Measurements from ENCODE around the gene HS3ST3B1. TPM values are rescaled to one million over a fixed set of nuclear protein-coding genes. Genes with fewer than 3 reads are reported as not detected.

The HS3ST3B1 gene
- total RNA-seq, 4 donors from 2014 or later, result 1.5 to 5.3 (median 3.1) TPM; not detected in 1

DNA sequence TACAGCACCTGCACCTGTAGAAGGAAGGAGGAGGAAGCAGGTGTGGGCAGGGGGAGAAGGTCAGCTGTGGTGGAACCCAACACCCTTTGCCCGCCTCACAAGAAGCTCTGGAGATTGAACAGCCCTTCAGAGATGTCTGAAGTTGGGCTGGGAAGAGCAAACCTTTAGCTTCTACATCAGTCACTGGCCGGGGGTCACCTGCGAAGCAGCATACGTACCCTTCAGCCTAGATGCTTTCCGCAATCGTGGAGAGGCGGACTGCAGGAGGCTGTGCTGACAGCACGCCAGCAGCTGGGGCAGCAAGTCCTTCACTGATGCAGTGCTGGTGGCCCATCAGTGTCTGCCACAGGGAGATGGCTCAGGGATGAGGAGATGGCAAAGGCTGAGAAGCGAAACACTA, 5.2 kb upstream of the HS3ST3B1 start:
- intact Hi-C loops (cut with DNase I; ENCODE audit: low total_unique reads), result no loop called here
- Histone ChIP-seq H3K4me1 (no peaks in the 10 kb centered on the region), H3K27me3 (peaks cover 6 to 60% of the 10 kb centered on the region in 2 donors), H3K4me3 (no peak overlapping the region), H3K27ac (no peak overlapping the region), H3K36me3 (no peaks in the 10 kb centered on the region), H3K9me3 (no peaks in the 10 kb centered on the region)
- TF ChIP-seq, protein P1, sequence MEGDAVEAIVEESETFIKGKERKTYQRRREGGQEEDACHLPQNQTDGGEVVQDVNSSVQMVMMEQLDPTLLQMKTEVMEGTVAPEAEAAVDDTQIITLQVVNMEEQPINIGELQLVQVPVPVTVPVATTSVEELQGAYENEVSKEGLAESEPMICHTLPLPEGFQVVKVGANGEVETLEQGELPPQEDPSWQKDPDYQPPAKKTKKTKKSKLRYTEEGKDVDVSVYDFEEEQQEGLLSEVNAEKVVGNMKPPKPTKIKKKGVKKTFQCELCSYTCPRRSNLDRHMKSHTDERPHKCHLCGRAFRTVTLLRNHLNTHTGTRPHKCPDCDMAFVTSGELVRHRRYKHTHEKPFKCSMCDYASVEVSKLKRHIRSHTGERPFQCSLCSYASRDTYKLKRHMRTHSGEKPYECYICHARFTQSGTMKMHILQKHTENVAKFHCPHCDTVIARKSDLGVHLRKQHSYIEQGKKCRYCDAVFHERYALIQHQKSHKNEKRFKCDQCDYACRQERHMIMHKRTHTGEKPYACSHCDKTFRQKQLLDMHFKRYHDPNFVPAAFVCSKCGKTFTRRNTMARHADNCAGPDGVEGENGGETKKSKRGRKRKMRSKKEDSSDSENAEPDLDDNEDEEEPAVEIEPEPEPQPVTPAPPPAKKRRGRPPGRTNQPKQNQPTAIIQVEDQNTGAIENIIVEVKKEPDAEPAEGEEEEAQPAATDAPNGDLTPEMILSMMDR (IDR thresholded peaks at IDR 0.05), result no peak
- no peak for TF ChIP-seq POLR2A (IDR thresholded peaks at IDR 0.05)
- no peak for DNase-seq

DNA sequence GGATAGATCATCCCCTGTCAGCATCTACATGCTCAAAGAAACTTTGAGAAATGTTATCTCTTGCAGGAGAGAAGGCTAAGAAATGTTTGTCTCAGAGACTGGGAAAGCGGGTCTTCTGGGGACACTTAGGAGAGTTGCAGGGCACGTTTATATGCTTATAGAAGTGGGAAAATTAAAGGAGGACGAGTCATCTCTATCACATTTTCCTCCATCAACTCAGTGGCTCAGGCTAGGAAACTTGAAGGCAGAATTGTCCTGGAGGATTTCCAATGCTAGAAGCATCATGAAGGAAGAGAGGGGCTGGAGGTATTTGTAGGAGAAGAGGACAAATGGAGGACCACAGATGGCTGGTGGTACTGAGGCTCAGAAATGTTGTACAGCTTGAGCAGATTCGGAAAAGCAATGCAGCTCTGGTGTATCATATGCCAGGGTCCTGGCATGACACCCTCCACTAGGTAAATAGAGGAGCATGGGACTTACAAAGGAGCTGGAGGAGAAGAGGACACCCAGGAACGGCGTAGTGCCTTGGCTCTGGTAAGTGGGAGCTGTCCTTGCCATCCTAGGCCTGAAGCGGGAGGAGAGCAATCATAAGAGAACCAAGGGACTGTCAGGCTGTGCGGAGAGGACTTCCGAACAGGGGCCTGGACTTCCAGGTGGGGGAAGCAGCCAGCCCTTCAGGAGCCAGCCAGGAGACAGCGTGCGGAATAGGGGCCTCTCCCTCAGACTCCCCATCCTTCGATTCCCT, 4.5 kb upstream of the HS3ST3B1 start:
- no peaks in the 10 kb centered on the region for H3K36me3 ChIP-seq
- no peak overlapping the region for H3K4me3 ChIP-seq
- H3K27me3 ChIP-seq, result peaks cover 6 to 60% of the 10 kb centered on the region in 2 donors
- DNase-seq, result no peak
- no peak for TF ChIP-seq POLR2A (IDR thresholded peaks at IDR 0.05)
- TF ChIP-seq, protein P1 (IDR thresholded peaks at IDR 0.05), result no peak
- intact Hi-C loops (cut with DNase I; ENCODE audit: low total_unique reads), result no loop called here
- H3K27ac ChIP-seq, result no peak overlapping the region
- no peaks in the 10 kb centered on the region for H3K9me3 ChIP-seq
- peaks cover 0 to 2% of the 10 kb centered on the region in 2 donors for H3K4me1 ChIP-seq

DNA sequence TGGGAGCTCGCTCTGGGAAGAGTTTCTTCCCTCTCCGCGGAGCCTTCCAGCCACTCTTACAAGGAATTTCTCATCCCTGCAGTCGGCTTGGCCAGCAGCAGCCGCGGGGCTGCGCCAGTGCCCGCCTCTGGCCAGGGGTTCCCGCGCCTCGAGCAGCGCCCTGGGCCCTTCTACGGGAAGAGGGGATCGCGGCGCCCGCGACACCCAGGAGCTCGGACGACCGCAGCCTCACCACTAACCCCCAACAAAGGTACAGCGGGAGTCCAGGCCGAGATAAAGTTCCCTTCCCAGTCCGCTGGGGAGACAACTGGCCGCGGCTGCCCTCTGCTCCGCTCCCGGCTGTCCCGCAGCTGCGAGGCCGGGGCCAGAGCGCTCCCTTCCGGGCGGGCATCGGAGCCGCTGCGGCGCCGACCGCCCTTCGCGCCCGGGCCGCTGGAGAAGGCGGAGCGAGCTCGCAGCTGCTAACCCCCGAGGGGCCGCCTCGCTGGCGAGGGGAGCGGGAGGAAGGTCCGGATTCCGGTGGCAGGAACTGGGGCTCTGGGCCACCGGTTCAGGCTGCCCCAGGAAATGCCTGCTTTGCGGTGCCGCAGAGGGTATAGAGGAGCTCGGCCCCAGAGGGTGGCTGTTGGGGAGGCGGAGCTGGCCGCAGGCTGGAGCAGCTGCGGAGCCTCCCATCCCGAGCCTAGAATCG, 3.6 kb upstream of the HS3ST3B1 start:
- Histone ChIP-seq H3K4me3 (no peak overlapping the region), H3K4me1 (peaks cover 0 to 12% of the 10 kb centered on the region in 2 donors), H3K36me3 (no peaks in the 10 kb centered on the region), H3K9me3 (no peaks in the 10 kb centered on the region), H3K27ac (no peak overlapping the region), H3K27me3 (peaks cover 6 to 60% of the 10 kb centered on the region in 2 donors)
- DNase-seq, result peak in 1 of 2 donors; percentile 34
- intact Hi-C loops (cut with DNase I; ENCODE audit: low total_unique reads), result no loop called here
- TF ChIP-seq, protein P1 (IDR thresholded peaks at IDR 0.05), result no peak
- no peak for TF ChIP-seq POLR2A (IDR thresholded peaks at IDR 0.05)

DNA sequence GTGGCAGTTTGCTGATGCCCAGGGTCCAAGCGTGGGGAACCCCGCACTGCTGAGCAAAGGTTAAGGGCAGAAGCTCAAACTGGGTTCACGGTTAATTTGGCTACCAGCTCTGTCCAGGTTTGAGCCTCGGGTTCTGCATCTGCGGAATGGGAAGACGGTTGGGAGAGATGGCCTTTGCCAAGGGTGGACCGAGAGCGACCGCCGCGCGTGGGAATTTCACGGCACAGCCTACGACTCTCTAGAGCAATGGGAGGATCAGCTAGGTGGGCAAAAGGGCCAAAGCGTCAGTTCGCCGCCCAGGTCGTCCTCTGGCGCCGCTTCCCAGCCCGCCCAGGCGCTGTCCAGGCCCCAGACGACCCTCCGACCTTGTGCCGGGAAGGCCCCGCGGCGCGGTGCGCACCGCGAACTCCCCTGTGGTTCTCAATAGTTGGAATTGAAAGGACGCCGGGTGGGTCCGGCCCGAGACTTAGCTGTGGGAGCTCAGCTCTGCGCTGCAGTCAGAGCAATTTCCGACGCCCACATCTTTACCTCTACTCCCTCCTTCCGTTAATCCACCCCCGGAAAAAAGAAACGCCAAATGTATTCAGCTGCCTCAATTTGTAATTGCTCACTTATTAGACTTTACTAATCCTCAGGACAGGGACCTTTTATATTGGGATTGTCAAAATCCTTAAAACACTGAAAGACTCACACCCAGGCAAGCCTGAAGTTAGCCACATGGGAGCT, 2.5 kb upstream of the HS3ST3B1 start:
- H3K27me3 ChIP-seq, result peaks cover 6 to 58% of the 10 kb centered on the region in 2 donors
- H3K4me3 ChIP-seq, result no peak overlapping the region
- intact Hi-C loops (cut with DNase I; ENCODE audit: low total_unique reads), result no loop called here
- DNase-seq, result no peak
- no peak overlapping the region for H3K27ac ChIP-seq
- H3K4me1 ChIP-seq, result peaks cover 0 to 13% of the 10 kb centered on the region in 2 donors
- no peaks in the 10 kb centered on the region for H3K36me3 ChIP-seq
- TF ChIP-seq POLR2A (IDR thresholded peaks at IDR 0.05), result no peak
- TF ChIP-seq, protein P1 (IDR thresholded peaks at IDR 0.05), result no peak
- no peaks in the 10 kb centered on the region for H3K9me3 ChIP-seq
